Measurements from ENCODE around the gene ARHGAP44.
A peak's percentile ranks its signal among the peaks of the same experiment; 100 is the strongest.

Gene ARHGAP44

GRCh38 chr17:12814718-12815117, 25.4 kb downstream of the ARHGAP44 start:
- Histone ChIP-seq H3K79me2 (ENCODE audit: low read length) (peaks cover 19% of the 10 kb centered on the region; the same call in 1 of the 2 replicates), H2AFZ (ENCODE audit: low read depth, low read length) (no peak overlapping the region), H3K9ac (ENCODE audit: low read length) (peak overlapping the region; percentile 75), H3K27ac (ENCODE audit: low read length) (peak overlapping the region; percentile 90), H3K9me3 (ENCODE audit: insufficient read depth, low read length) (no peaks in the 10 kb centered on the region), H3K27me3 (ENCODE audit: low read depth, low read length) (no peaks in the 10 kb centered on the region), H3K4me2 (ENCODE audit: low read length) (peak overlapping the region; percentile 91), H3K4me1 (ENCODE audit: low read length) (peaks cover 48% of the 10 kb centered on the region), H3K4me3 (ENCODE audit: low read length) (peak overlapping the region; percentile 68), H3K36me3 (replicated peaks; ENCODE audit: low read depth, low read length) (peaks cover 21% of the 10 kb centered on the region), H4K20me1 (ENCODE audit: insufficient read depth, low read length) (no peaks in the 10 kb centered on the region)
- TF ChIP-seq CTCF (IDR thresholded peaks at IDR 0.05; ENCODE audit: low read depth, low read length) (no peak), EZH2phosphoT487 (IDR thresholded peaks at IDR 0.05; ENCODE audit: low read depth) (no peak)

GRCh38 chr17:12815642-12816141, 26.4 kb downstream of the ARHGAP44 start:
- peaks cover 19% of the 10 kb centered on the region; the same call in 1 of the 2 replicates for H3K79me2 ChIP-seq (ENCODE audit: low read length)
- peak overlapping the region; percentile 90 for H3K27ac ChIP-seq (ENCODE audit: low read length)
- H4K20me1 ChIP-seq (ENCODE audit: insufficient read depth, low read length), result no peaks in the 10 kb centered on the region
- no peaks in the 10 kb centered on the region for H3K9me3 ChIP-seq (ENCODE audit: insufficient read depth, low read length)
- no peak overlapping the region for H2AFZ ChIP-seq (ENCODE audit: low read depth, low read length)
- peak overlapping the region; percentile 68 for H3K4me3 ChIP-seq (ENCODE audit: low read length)
- TF ChIP-seq EZH2phosphoT487 (IDR thresholded peaks at IDR 0.05; ENCODE audit: low read depth) (no peak), CTCF (IDR thresholded peaks at IDR 0.05; ENCODE audit: low read depth, low read length) (no peak)
- peaks cover 48% of the 10 kb centered on the region for H3K4me1 ChIP-seq (ENCODE audit: low read length)
- no peaks in the 10 kb centered on the region for H3K27me3 ChIP-seq (ENCODE audit: low read depth, low read length)
- peaks cover 22% of the 10 kb centered on the region for H3K36me3 ChIP-seq (replicated peaks; ENCODE audit: low read depth, low read length)
- peak overlapping the region; percentile 91 for H3K4me2 ChIP-seq (ENCODE audit: low read length)
- peak overlapping the region; percentile 75 for H3K9ac ChIP-seq (ENCODE audit: low read length)

GRCh38 chr17:12821376-12821940, 32.2 kb downstream of the ARHGAP44 start:
- no peaks in the 10 kb centered on the region for H4K20me1 ChIP-seq (ENCODE audit: insufficient read depth, low read length)
- no peaks in the 10 kb centered on the region for H3K9me3 ChIP-seq (ENCODE audit: insufficient read depth, low read length)
- H3K9ac ChIP-seq (ENCODE audit: low read length), result no peak overlapping the region
- no peak overlapping the region for H3K4me3 ChIP-seq (ENCODE audit: low read length)
- peaks cover 16% of the 10 kb centered on the region for H3K4me1 ChIP-seq (ENCODE audit: low read length)
- H3K4me2 ChIP-seq (ENCODE audit: low read length), result no peak overlapping the region
- TF ChIP-seq CTCF (IDR thresholded peaks at IDR 0.05; ENCODE audit: low read depth, low read length) (no peak), EZH2phosphoT487 (IDR thresholded peaks at IDR 0.05; ENCODE audit: low read depth) (no peak)
- H3K27ac ChIP-seq (ENCODE audit: low read length), result no peak overlapping the region
- H3K79me2 ChIP-seq (ENCODE audit: low read length), result no peaks in the 10 kb centered on the region
- H2AFZ ChIP-seq (ENCODE audit: low read depth, low read length), result no peak overlapping the region
- peaks cover 28% of the 10 kb centered on the region for H3K36me3 ChIP-seq (replicated peaks; ENCODE audit: low read depth, low read length)
- H3K27me3 ChIP-seq (ENCODE audit: low read depth, low read length), result no peaks in the 10 kb centered on the region

- Histone ChIP-seq H4K20me1 (ENCODE audit: insufficient read depth, low read length) (no peaks in the 10 kb centered on the region), H3K9me3 (ENCODE audit: insufficient read depth, low read length) (peaks cover 4% of the 10 kb centered on the region), H3K27me3 (ENCODE audit: low read depth, low read length) (no peaks in the 10 kb centered on the region), H3K4me2 (ENCODE audit: low read length) (no peak overlapping the region), H2AFZ (ENCODE audit: low read depth, low read length) (no peak overlapping the region), H3K4me1 (ENCODE audit: low read length) (0 out of 2 replicates have a peak, but pooled peaks cover 3% of the 10 kb centered on the region), H3K79me2 (ENCODE audit: low read length) (no peaks in the 10 kb centered on the region; the same call in 1 of the 2 replicates), H3K9ac (ENCODE audit: low read length) (no peak overlapping the region), H3K4me3 (ENCODE audit: low read length) (no peak overlapping the region), H3K27ac (ENCODE audit: low read length) (no peak overlapping the region), H3K36me3 (replicated peaks; ENCODE audit: low read depth, low read length) (peaks cover 16% of the 10 kb centered on the region)
- TF ChIP-seq CTCF (IDR thresholded peaks at IDR 0.05; ENCODE audit: low read depth, low read length) (no peak), EZH2phosphoT487 (IDR thresholded peaks at IDR 0.05; ENCODE audit: low read depth) (no peak)
These were observed 37.1 kb downstream of the ARHGAP44 start for GRCh38 chr17:12826431-12826830.
